Activated gamma-delta T cell treated with Interleukin-2 at 50 U/mL for 16 hours (primary cell): Measurements from ENCODE around the gene RRP9.
"Not testable (repeated sequence)": the region's sequence is repeated elsewhere in the genome, so short reads cannot be mapped to it uniquely, and the experiment has no call there.

Experiments
- DNase-seq: peaks from one replicate; pipeline ENCODE4 v3.0.0-alpha.2; 2020

RRP9 gene

DNA sequence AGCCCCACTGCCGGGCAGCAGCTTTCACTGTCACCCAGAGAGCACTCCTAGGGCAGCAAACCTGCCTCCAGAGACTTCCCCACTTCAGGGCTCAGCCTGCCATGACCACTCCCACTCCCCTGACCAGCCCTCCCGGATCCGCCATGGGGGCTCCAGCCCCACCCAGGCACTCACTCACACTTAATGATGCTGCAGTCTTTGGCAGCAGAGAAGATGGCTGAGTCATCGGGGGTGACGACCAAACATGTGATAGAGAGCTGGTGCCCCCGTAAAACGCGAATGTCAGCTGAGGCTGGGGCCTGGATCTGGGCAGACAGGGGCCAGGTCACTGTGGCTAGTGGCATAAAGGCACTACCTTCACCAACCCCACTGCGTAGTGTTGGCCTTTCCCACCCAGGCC lies 4.7 kb downstream of the RRP9 start:
- DNase-seq: no peak

DNA sequence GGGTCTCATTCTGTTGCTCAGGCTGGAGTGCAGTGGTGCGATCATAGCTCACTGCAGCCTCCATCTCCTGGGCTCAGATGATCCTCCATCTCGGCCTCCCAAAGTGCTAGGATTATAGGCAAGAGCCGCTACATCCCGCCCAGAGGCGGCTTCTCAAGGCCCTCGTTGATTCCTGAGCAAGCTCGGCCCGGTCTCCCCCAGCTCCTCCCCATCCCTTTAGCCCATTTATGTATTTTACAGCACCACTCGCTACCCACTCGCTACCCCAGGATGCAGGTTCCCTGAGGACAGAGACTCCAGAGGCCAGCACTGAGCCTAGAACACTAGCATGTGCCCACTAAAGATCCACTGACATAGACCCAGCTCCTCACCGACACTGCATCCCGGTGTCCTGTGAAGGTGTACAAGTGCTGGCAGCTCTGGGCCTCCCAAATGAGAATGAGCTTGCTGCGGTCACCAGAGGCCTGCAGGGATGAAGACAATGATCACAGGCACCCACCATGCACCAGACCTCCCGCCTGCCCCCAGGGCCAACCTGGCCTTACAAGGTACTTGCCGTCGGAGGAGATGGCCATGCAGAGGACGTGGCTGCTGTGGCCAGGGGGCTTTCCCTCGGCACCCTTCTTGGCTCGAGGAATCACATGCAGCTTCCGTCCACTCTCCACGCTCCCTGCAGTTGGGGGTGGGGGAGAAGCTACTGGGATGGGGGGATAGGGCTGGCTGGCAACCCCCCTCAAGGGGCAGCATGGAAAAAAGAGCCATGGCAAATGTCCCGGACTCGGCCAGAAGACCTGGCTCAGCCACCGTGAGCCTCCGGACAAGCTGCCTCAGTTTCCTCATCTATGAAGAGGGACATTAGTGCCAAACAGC lies 5.6 kb downstream of the RRP9 start:
- DNase-seq: no peak

DNA sequence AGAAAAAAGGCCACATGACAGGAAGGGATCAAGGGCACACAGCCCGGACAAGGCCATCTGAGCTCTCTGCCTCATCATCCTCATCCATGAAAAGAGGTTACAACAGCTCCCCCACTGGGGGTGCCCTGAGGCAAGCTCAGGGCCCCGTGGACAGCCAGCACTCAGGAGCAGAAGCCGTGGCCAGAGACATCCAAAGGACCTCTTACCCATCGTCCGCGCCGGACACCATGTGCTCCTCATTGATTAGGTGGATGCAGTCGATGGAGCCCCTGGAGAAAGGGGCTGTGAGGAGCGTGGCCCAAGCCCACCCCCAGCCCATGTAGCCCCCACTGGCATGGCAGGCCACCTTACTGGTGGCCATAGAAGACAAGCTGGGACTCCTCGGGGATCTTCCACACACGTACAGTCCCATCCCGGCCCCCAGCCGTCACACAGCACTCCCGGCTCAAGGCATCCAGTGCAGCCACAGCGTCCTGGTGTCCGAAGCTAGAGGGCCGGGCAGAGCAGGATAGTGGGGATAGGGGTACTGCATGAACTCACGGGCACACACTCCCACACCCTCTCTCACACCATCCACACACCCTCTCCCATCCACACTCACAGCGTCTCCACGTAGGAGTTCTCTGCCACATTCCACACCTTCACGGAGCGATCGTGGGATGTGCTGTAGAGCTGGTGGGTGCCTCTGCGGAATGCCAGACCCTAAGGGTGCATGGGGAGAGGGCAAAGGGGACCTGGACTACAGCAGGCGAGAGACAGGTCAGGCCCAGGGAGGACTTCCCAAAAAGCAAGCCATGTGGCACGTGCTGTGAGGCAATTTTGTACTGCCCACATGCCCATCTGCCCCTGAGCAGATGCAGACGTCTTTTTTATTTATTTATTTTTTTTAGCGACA lies 6.5 kb downstream of the RRP9 start:
- no peak for DNase-seq

DNA sequence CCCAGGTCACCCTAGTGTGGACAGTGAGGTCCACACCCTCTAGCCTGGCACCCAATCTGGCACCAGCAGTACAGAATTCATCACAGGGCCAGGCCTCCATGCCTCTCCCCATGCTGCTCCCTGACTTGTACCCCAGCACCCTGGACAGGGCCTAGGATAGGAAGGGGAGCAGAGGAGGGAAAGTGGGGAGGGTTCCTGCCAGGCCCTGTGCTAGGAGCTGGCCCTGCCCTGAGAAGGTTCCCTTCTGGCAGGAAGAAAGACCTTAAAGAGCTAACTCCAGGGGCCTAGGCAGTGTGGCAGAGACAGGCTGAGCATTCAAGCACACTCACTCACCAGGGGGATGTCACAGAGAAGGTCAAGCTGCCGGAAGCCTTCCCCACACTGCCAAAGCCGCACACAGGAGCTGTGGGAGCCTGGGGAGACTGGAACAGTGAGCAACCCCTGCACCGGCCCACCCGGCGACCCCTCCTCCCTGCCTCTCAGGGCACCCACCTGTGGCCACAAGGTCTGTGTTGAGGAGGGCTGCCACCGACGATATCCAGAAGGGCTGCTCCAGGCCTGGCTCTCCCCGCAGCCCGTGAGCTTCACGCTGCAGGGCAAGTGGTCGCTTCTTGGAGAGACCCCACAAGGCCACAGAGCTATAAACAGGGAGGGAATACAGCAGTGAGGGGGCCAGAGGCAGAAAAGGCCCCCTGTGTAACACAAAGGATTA lies 7.4 kb downstream of the RRP9 start:
- no peak for DNase-seq

DNA sequence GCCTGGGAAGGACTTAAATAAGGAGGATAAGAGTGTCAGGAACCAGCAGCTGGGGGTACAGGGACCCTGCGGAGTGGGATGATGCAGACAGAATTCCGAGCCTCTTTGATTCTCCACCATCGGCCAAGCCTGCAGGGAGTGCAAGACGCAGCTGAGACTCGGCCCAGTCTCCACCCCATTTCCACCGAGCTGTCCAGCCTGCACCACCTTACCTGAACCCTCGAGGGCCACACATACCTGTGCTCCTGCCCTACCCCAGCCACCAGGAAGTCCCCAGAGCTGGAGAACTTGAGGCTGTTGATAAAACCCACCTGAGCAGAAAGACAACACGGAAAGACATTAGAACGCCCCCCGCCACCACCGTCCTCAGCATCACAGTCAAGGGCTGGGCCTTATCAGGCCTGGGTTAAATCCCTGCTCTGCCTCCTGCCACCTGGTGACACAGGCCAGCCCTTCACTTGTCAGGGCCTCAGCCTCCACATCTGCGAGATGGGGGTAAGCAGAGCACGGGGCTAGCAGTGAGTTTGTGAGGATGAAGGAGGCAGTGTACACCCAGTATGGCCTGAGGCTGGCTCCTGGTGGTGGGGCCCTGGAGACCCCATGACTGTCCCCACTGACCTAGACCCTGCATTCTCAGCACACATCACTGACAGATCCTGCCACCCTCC lies 8.1 kb downstream of the RRP9 start:
- no peak for DNase-seq

DNA sequence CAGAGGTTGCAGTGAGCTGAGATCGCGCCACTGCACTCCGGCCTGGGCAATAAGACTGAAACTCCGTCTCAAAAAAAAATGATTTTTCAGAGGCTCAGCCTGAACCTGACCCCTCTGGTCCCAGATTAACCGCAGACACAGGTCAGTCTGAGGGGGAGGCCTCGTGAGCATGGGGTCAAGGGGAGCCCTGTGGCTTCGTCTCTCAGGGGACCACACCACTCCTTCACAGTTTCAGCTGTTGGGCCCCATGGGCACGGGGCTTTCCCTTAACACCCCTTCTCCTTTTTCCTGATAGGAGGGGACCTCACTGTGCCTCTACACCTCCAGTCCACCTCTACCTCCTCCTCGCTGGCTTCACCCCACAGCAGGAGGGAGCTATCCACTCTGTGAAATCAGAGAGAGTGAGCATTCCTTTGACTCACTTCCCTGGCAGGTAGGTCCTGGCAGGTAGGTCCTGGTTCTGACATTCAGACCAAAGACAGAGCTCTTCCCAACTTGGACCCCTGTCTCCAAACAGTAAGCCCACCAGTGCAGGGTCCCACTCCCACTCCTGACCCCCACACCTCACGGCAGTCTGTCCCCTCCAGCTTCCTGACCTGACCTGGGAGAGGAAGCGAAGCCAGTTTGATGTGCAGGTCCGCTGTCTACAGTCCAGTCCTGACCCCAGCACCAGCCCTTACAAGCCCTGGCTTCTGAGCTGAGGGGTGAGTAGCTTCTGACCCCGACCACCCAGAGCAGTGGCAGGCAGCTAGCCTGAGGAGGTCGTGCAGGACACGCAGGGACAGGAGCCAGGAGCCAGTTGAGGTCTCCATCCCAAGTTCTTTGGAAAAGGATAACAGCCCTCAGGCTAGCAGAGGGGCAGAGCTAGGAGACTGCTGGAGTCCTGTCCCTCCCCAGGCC lies 9.0 kb downstream of the RRP9 start:
- DNase-seq: no peak

DNA sequence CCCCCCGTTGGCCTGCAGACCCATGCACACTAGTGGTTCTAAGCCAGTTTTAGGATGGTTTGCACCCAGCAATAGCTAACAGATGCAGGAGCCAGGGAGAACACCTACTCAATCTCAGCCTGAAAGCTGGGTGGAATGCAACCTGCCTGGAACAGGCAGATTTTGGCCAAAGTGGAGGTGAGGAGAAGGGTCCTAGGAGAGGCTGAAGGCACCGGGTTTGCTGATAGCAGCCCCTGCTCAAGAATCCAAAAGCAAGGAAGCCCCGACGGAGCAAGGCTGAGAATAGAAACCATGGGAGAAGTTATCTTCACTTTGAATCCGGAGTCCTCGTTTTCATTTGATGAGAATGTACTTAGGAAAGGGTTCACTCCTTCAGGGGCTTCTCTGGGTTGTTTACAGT lies 9.9 kb downstream of the RRP9 start:
- no peak for DNase-seq

DNA sequence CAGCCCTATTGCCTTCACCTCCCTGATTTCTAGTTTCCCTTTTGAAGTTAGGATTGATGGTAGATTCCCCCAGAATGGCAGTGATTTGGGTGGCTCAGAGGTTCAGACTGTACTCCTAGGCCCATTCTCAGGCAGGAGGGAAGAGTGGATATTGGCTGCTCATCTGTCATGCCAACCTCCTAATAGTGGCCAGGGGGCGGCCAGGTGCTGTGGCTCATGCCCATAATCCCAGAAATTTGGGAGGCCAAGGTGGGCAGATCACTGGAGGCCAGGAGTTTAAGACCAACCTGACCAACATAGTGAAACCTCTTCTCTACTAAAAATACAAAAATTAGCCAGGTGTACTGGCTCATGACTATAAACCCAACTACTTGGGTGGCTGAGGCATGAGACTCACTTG lies 11.3 kb downstream of the RRP9 start:
- no peak for DNase-seq

DNA sequence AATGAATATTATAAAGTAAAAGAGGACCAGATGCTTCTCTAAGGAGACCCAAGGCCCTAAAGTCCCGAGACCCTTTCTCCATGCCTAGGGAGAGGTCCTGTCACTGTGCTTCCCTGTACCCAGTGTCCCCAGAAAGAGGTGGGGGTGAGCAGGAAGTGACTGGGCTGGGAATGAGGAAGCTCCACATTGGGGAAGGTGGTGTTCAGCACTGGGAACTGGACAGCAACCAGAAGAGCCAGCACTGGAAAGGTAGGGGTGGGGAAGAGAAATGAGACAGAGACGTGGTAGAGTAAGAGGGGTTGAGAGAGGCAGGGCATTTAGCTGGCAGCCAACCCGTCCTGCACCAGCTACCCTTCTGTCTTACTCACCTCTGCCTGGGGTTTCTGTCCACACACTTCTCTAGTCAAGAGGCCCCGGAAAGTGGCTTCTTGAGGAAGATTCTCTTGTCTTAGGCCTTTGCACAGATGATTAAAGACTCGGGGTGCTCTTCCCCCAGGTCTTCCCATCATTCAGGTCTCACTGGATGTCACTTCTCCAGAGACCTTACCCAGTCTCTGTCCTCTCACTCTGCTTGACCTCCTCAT lies 12.2 kb downstream of the RRP9 start:
- DNase-seq: no peak

DNA sequence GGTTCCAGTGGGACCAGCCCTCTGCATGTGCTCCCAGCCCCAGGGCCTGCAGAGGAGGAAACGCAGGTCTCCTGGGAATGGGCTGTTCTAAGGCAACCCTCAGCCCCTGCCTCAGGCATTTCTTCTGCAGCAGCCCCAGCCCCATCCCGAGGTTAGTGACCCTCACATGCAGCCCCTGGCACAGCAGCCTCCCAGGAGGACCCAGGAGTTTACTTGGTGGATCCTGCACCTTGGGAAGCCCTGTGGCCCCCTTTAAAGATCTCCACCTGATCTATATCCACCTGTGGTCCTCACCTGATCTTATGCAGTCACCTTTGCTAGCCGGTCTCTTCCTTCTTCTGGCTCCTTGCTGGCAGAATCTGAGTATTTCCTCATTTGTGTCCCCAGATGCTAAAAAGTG lies 12.7 kb downstream of the RRP9 start:
- DNase-seq: not testable (repeated sequence)

DNA sequence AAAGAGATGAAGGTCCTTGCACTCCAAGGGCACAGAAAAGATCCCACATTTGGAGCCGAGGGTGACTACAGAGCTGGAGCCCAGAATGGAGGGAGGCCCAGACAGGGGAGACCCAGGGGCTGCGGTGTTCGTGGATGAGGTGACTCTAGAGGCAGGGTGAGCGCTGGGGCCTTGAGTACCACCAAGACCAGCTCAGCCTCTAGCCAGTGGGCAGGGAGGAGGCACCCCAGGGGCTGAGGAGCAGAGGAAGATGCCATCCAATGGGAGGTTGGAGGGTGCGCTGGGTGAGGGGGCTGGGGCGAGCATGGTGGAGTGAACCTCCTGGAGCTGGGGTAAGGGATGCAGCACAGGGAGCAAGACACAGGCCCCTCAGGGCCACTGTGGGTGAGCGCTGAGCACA lies 13.3 kb downstream of the RRP9 start:
- no peak for DNase-seq

DNA sequence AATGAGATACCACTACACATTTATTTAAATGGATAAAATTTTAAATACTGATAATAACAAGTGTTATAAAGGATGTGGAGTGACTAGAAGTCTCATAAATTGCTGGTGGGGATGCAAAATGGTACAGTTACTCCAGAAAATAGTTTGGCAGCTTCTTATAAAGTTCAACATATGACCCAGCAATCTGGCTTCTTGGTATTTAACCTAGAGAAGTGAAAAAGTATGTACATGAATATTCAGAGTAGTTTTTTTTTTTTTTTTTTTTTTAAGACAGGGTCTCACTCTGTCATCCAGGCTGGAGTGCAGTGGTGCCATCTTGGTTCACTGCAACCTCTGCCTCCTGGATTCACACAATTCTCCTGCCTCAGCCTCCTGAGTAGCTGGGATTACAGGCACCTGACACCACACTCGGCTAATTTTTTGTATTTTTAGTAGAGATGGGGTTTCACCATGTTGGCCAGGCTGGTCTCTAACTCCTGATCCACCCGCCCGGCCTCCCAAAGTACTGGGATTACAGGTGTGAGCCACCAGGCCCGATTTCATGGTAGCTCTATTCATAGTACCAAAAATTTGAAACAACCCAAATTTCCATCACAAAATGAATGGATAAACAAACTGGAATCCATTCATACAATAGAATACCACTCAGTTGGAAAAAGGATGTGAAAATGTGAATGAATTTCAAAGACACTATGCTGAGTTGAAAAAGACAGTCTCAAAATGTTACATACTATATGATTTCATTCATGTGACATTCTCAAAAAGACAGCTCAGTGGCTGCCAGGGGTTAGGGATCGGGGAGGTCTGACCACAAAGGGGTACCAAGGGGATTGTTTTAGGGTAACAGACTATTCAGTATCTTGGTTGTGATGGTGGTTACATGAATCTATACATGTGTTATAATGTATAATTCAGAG lies 14.4 kb downstream of the RRP9 start:
- no peak for DNase-seq

DNA sequence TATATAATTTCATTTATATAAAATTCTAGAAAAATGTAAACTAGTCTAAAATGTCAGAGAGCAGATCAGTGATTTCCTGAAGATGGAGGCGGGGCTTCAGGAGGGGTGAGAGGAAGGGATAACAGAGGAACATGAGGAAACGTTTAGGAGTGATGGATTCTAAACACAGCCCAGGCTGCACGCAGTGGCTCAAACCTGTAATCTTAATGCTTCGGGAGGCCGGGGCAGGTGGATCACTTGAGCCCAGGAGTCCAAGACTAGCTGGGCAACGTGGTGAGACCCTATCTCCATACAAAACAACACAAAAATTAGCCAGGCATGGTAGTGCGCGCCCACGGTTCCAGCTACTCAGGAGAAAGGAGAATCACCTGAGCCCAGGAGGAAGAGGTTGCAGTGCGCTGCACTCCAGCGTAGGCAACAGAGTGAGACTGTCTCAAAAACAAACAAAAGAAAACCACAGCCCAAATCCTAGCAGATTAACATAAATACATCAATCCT lies 20.6 kb downstream of the RRP9 start:
- DNase-seq: no peak

DNA sequence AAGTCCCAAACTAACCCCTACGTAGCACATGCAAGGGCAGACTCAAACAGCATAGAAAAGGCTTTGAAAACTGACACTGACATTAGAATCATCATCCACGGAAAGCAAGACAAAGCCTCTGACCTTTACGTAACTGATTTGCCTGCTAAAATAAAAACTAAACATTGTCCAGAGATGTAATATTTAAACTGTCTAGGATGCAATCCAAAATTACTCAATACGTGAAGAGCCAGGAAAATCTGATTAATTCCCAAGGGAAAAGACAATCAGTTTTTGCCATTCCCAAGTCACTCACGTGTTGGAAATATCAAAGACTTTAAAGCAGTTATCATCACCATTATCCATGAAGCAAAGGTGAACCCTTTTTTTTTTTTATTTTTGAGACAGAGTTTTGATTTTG lies 25.3 kb downstream of the RRP9 start:
- no peak for DNase-seq

DNA sequence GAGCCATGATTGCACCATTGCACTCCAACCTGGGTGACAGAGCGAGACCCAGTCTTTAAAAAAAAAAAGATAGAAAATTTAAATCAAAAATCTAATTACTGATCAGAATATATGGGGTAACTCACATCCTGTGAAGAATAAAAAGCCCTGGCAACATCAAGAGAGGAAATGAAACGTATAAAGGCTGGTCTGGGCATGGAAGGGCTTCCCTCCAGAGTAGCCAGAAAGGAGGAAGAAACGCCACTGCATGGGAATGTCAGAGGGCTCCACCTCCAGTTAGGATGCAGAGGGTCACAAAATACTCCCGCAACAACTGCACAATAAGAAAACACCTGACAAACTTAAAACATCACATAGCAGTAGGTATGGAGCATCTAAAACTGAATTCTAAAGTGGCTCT lies 33.7 kb downstream of the RRP9 start:
- no peak for DNase-seq

DNA sequence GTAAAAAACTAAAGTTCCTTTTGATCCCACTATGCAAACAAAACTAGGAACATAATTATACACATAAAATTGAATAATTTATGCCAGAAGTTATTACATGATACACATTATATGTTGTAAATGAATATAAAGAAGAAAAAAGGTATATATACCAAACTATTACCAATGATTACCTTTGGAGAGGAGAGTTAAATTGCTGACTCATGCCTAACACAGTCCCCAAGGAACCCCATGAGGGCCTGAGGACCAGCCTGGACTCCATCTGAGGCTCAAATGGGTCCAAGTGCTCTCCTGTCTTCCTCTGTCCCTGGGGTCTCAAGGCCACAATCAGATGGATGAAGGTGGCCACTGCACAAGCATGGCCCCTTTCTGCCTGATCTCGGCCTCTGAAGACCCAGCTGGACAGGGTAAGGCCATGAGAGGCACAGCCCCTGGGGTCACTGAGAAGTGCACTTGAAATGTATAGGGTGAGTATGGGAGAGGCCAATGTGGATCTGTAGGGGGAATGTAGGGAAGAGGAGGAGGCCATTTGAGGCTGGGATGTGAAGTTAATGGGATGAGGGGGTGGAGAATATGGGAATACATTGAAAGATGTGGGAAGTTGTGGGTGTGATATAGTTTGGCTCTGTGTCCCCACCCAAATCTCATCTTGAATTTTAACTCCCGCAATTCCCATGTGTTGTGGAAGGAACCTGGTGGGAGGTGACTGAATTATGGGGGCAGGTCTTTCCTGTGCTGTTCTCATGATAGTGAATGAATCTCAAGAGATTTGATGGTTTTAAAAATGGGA lies 37.5 kb downstream of the RRP9 start:
- DNase-seq: no peak

DNA sequence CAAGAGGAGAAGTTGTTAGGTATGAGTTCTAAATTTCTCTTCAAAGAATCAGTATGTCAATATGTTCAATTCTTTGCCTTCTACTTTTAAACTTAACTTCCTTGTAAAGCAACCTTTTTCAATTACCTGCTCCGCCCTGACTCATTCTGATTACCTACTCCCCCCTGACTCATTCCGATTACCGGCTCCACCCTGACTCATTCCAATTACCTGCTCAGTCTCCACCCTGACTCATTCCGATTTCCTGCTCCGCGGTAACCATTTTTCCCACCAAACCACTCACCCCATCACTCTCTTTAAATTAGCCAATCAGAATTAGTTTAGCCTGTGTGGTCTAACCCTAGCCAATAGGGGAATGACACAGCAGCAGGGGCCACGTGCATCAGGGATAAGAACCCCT lies 39.3 kb downstream of the RRP9 start:
- DNase-seq: not testable (repeated sequence)

DNA sequence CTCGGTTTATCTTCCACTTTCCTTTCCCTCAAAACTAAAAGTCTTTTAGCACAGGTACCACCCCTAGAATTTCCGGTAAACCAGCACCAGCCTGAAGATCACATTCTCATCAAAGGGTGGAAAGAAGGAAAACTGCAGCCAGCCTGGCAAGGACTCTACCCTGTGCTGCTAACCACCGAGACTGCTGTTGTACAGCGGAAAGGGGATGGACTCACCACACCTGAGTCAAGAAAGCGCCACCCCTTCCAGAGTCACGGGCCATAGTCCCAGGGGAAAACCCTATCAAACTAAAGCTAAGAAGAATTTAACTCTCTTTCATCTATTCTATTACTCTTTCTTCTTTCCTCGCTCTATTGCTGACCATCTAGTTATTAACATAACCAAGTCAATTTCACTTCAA lies 41.7 kb downstream of the RRP9 start:
- DNase-seq: not testable (repeated sequence)

DNA sequence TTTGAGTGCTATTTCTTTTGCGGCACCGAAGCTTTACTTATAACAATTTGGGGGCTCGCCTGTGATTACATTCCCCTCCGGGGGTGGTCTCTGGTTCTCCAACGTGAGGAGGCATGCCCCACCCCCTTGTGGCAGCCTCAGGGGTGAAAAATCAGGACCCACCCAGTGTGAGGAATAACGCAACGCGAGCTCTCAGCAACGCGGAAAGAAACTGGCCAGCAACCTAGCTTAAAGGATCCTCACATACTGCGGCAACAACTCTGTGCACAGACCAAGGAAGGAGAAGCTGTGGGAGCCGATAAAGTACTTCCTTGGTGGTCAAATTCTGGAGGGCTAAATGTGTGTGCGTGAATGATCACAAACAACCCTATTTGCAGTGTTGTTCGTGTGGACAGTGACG lies 44.3 kb downstream of the RRP9 start:
- no peak for DNase-seq
